DMS 273 (cell line): Measurements from ENCODE around the gene SLC34A1.
"Not testable (repeated sequence)": the region's sequence is repeated elsewhere in the genome, so short reads cannot be mapped to it uniquely, and the experiment has no call there.

ENCODE experiments used
- DNase-seq: peaks from one replicate; lab custom pipeline; 2025; ENCODE audit not compliant: unreplicated experiment; lab: John Stamatoyannopoulos, UW

The SLC34A1 gene

GRCh38 chr5:177384134-177384533, at the start of gene SLC34A1:
Gene SLC34A1 (plus strand): TSS chr5:177384434. CDS start chr5:177385742, 1,308 bp downstream.
- no peak for DNase-seq

GRCh38 chr5:177334781-177335700, 49.2 kb upstream of the SLC34A1 start:
- no peak for DNase-seq

GRCh38 chr5:177335701-177336065, 48.6 kb upstream of the SLC34A1 start:
- no peak for DNase-seq

GRCh38 chr5:177336112-177336511, 48.1 kb upstream of the SLC34A1 start:
- peak; percentile 72 for DNase-seq

GRCh38 chr5:177336603-177337494, 47.4 kb upstream of the SLC34A1 start:
- DNase-seq = no peak

- DNase-seq = no peak
Measured at GRCh38 chr5:177338251-177339106, 45.8 kb upstream of the SLC34A1 start.

- no peak for DNase-seq
Measured at GRCh38 chr5:177339107-177339638, 45.1 kb upstream of the SLC34A1 start.

GRCh38 chr5:177343000-177343399, 41.2 kb upstream of the SLC34A1 start:
- DNase-seq = not testable (repeated sequence)

GRCh38 chr5:177343777-177344176, 40.5 kb upstream of the SLC34A1 start:
- no peak for DNase-seq

- DNase-seq = no peak
Measured at GRCh38 chr5:177344891-177345290, 39.3 kb upstream of the SLC34A1 start.

- DNase-seq = no peak
Measured at GRCh38 chr5:177346820-177347219, 37.4 kb upstream of the SLC34A1 start.

- no peak for DNase-seq
Measured at GRCh38 chr5:177347699-177348098, 36.5 kb upstream of the SLC34A1 start.

- DNase-seq = no peak
Measured at GRCh38 chr5:177349362-177349647, 34.9 kb upstream of the SLC34A1 start.

GRCh38 chr5:177349762-177350161, 34.5 kb upstream of the SLC34A1 start:
- DNase-seq = no peak

- no peak for DNase-seq
Measured at GRCh38 chr5:177350776-177351391, 33.4 kb upstream of the SLC34A1 start.

- DNase-seq = peak; percentile 99
Measured at GRCh38 chr5:177351392-177352329, 32.6 kb upstream of the SLC34A1 start, which contains the start of gene LMAN2. Gene LMAN2 (minus strand): TSS chr5:177351668. CDS start chr5:177351647, 21 bp downstream.

- DNase-seq = no peak
Measured at GRCh38 chr5:177353093-177353492, 31.1 kb upstream of the SLC34A1 start.

GRCh38 chr5:177354256-177354655, 30.0 kb upstream of the SLC34A1 start:
- DNase-seq = no peak

- DNase-seq = no peak
Measured at GRCh38 chr5:177354711-177355110, 29.5 kb upstream of the SLC34A1 start.
